CD4-positive, alpha-beta memory T cell (primary cell): Measurements from ENCODE around the gene DHX29. TPM values are rescaled to one million over a fixed set of nuclear protein-coding genes. Genes with fewer than 3 reads are reported as not detected.

ENCODE experiments used
- CTCF ChIA-PET: fragments of 350-600 bp; sonication (Branson Sonifier 250); formaldehyde crosslinking; loops from one replicate; lab custom pipeline; 2021; ENCODE audit warnings: inconsistent platforms; ENCODE audit not compliant: partially characterized antibody; lab: Charles Lee
- POLR2A ChIA-PET: fragments of 350-600 bp; sonication (Branson Sonifier 250); formaldehyde crosslinking; loops from one replicate; lab custom pipeline; 2021; ENCODE audit not compliant: partially characterized antibody; lab: Charles Lee
- DNase-seq, 5 donors: peaks; one replicate each; pipeline versions ENCODE4 v3.0.0 to v3.0.0-alpha.2; 2020 to 2022; ENCODE audit warnings: mixed read lengths in 1 of 5
- H3K27ac ChIP-seq: one replicate; pipeline ENCODE4 v1.7.0; 2013; ENCODE audit warnings: low read depth, low read length
- H3K27me3 ChIP-seq: 2 replicates; pipeline ENCODE4 v1.7.0; 2013; ENCODE audit warnings: mild to moderate bottlenecking, low read length, moderate library complexity; ENCODE audit not compliant: insufficient read depth
- H3K36me3 ChIP-seq: 2 replicates; pipeline ENCODE4 v1.7.0; 2013; ENCODE audit warnings: mild to moderate bottlenecking, low read length, moderate library complexity; ENCODE audit not compliant: insufficient read depth
- H3K4me1 ChIP-seq: 2 replicates; pipeline ENCODE4 v1.7.0; 2013; ENCODE audit warnings: mild to moderate bottlenecking, low read length, moderate library complexity; ENCODE audit not compliant: insufficient read depth
- H3K4me3 ChIP-seq, 2 donors: one replicate each; pipeline ENCODE4 v1.7.0; 2013; ENCODE audit warnings: low read length in 2 of 2, mild to moderate bottlenecking in 1 of 2
- H3K9me3 ChIP-seq, 2 donors: one replicate each; pipeline ENCODE4 v1.7.0; 2013; ENCODE audit warnings: low read length in 2 of 2, control low read depth in 1 of 2; ENCODE audit not compliant: control insufficient read depth in 1 of 2
- H3K27ac Mint-ChIP-seq, 7 donors: one replicate each; pipeline ENCODE4 v1.8.0; 2020 to 2021; ENCODE audit warnings: mixed read lengths in 7 of 7, mild to moderate bottlenecking in 6 of 7, inconsistent platforms in 3 of 7, moderate library complexity in 3 of 7
- H3K27me3 Mint-ChIP-seq, 2 donors: one replicate each; pipeline ENCODE4 v1.8.0; 2020 to 2021; ENCODE audit warnings: mixed read lengths in 2 of 2
- H3K36me3 Mint-ChIP-seq, 2 donors: one replicate each; pipeline ENCODE4 v1.8.0; 2020 to 2021; ENCODE audit warnings: mixed read lengths in 2 of 2, inconsistent platforms in 1 of 2, mild to moderate bottlenecking in 1 of 2
- H3K4me1 Mint-ChIP-seq, 4 donors: one replicate each; pipeline ENCODE4 v1.8.0; 2020 to 2021; ENCODE audit warnings: mixed read lengths in 4 of 4, mild to moderate bottlenecking in 1 of 4
- H3K4me3 Mint-ChIP-seq, 8 donors: one replicate each; pipeline ENCODE4 v1.8.0; 2020 to 2021; ENCODE audit warnings: mixed read lengths in 8 of 8, mild to moderate bottlenecking in 7 of 8, moderate library complexity in 6 of 8, inconsistent platforms in 3 of 8
- H3K9me3 Mint-ChIP-seq, 8 donors: one replicate each; pipeline ENCODE4 v1.8.0; 2020 to 2021; ENCODE audit warnings: mixed read lengths in 8 of 8, mild to moderate bottlenecking in 5 of 8, inconsistent platforms in 3 of 8, moderate library complexity in 1 of 8
- intact Hi-C: fragments of 100-400 bp; cut with micrococcal nuclease; formaldehyde crosslinking; loops from one replicate; pipeline ENCODE4 v1.15.1; 2023
- polyA plus RNA-seq, 2 donors: library from polyadenylated mRNA; unstranded; fragments of 300-500 nt; fragmentation: Illumina TruSeq; gene quantifications; one replicate each; pipeline ENCODE4 v1.2.3, GENCODE V29; 2021
- total RNA-seq, 2 experiments: library from RNA; stranded (reverse); gene quantifications; one replicate each; pipeline ENCODE4 v1.2.3, GENCODE V29; 2021

DHX29 gene
- total and polyA plus RNA-seq, 4 experiments from 2014 or later, result 11.6 to 22.5 (median 19.8) TPM

- ChIA-PET CTCF (no interaction called here), POLR2A (no interaction called here)
- DNase-seq, result no peak
These were observed 2.9 kb downstream of the DHX29 start for GRCh38 chr5:55304584-55304983.

GRCh38 chr5:55303238-55303690 lies 4.2 kb downstream of the DHX29 start:
- no peaks in the 10 kb centered on the region for H3K9me3 ChIP-seq
- no peak for DNase-seq
- peaks cover 15 to 28% (median 20%) of the 10 kb centered on the region in 4 donors for H3K4me1 Mint-ChIP-seq
- H3K27me3 ChIP-seq, result no peaks in the 10 kb centered on the region
- H3K4me3 ChIP-seq, result no peak overlapping the region
- ChIA-PET CTCF (interaction anchor here (1.2 to 1.3 kb wide), 2 partner anchors 71 to 132 kb away, joined by 3 read pairs; no protein-coding TSS in a partner anchor), POLR2A (interaction anchor here (1.0 kb wide), 1 partner anchor 71 kb away, joined by 3 read pairs; no protein-coding TSS in a partner anchor)
- H3K27ac Mint-ChIP-seq, result peak overlapping the region in 1 of 7 donors; percentile 73
- no peak overlapping the region for H3K4me3 Mint-ChIP-seq
- intact Hi-C loops, result loop anchor here (10.0 kb wide), 1 partner anchor 128 kb away; the partner anchor contains the start of gene CDC20B
- H3K27me3 Mint-ChIP-seq, result no peaks in the 10 kb centered on the region
- peaks cover 25% of the 10 kb centered on the region for H3K4me1 ChIP-seq
- H3K36me3 Mint-ChIP-seq, result peaks cover 17 to 21% of the 10 kb centered on the region in 2 donors
- H3K27ac ChIP-seq, result no peak overlapping the region
- H3K36me3 ChIP-seq, result no peaks in the 10 kb centered on the region
- no peaks in the 10 kb centered on the region for H3K9me3 Mint-ChIP-seq

More at GRCh38 chr5:55304584-55304983, 2.9 kb downstream of the DHX29 start:
- no peaks in the 10 kb centered on the region for H3K36me3 ChIP-seq
- H3K27ac ChIP-seq, result no peak overlapping the region
- peak overlapping the region in 1 of 7 donors; percentile 25 for H3K27ac Mint-ChIP-seq
- H3K27me3 ChIP-seq, result no peaks in the 10 kb centered on the region
- H3K4me1 ChIP-seq, result peaks cover 37% of the 10 kb centered on the region
- peak overlapping the region in 1 of 8 donors; percentile 9 for H3K4me3 Mint-ChIP-seq
- H3K4me1 Mint-ChIP-seq, result peaks cover 13 to 21% (median 19%) of the 10 kb centered on the region in 4 donors
- H3K9me3 Mint-ChIP-seq, result no peaks in the 10 kb centered on the region
- H3K4me3 ChIP-seq, result no peak overlapping the region
- H3K9me3 ChIP-seq, result no peaks in the 10 kb centered on the region
- H3K27me3 Mint-ChIP-seq, result no peaks in the 10 kb centered on the region
- H3K36me3 Mint-ChIP-seq, result peaks cover 10 to 18% of the 10 kb centered on the region in 2 donors
- intact Hi-C loops, result loop anchor here (10.0 kb wide), 1 partner anchor 130 kb away; the partner anchor contains the start of gene CDC20B

- Histone ChIP-seq H3K4me1 (peaks cover 14% of the 10 kb centered on the region), H3K4me3 (no peak overlapping the region), H3K9me3 (no peaks in the 10 kb centered on the region), H3K36me3 (peaks cover 4% of the 10 kb centered on the region), H3K27ac (no peak overlapping the region), H3K27me3 (no peaks in the 10 kb centered on the region)
- Mint-ChIP-seq H3K36me3 (peaks cover 34 to 36% of the 10 kb centered on the region in 2 donors), H3K4me3 (no peak overlapping the region), H3K27ac (peak overlapping the region in 1 of 7 donors; percentile 29), H3K27me3 (no peaks in the 10 kb centered on the region), H3K9me3 (no peaks in the 10 kb centered on the region), H3K4me1 (peaks cover 16 to 28% (median 20%) of the 10 kb centered on the region in 4 donors)
- POLR2A ChIA-PET, result no interaction called here
- CTCF ChIA-PET, result no interaction called here
- DNase-seq, result no peak
- intact Hi-C loops, result loop anchor here (10.0 kb wide), 1 partner anchor 126 kb away; the partner anchor contains the start of gene CDC20B
These were observed 6.6 kb downstream of the DHX29 start for GRCh38 chr5:55300890-55301289.

DNA sequence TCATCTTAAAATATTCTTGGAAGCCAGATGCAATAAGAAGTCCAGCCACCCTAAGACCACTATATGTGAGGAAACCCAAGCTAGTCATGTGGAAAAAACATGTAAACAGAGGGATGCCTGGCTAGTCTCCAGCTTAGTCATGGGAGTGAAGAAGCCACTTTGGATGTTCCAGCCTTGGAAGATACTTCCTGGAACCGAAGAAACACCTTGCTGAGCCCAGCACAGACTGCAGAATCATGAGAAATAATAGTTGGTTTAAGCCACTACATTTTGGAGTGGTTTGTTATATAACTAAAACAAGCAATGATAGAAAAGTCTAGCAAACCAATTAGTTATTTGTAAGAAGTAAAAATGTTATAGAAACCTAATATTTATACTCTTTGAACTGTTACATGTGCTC lies 12.6 kb downstream of the DHX29 start:
- CTCF ChIA-PET, result no interaction called here
- DNase-seq, result no peak

DNA sequence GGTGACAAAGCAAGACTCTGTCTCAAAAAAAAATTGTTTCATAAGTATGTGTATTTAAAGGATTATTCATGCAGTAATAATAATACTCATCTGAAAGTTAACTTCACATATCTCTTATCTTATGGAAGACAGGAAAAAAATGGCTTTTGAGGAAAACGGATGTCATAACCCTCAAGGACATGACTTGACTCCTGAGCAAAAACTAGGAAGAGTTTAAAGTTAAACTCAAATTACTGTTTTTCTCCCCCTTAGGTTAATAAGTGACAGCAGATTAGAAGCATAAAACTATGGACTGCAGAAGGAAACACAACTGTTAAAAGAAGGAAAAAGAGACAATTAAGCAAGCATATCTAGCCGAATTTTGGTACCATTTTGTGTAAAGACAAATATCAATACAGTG lies 16.5 kb downstream of the DHX29 start:
- Mint-ChIP-seq H3K27me3 (no peaks in the 10 kb centered on the region), H3K36me3 (peaks cover 57 to 73% of the 10 kb centered on the region in 2 donors), H3K4me1 (peaks cover 0 to 2% (median 0%) of the 10 kb centered on the region in 4 donors), H3K27ac (no peak overlapping the region), H3K4me3 (no peak overlapping the region), H3K9me3 (no peaks in the 10 kb centered on the region)
- ChIA-PET CTCF (interaction anchor here (1.0 to 1.1 kb wide), 2 partner anchors 10 to 401 kb away, joined by 3 read pairs; no protein-coding TSS in a partner anchor), POLR2A (no interaction called here)
- Histone ChIP-seq H3K4me3 (no peak overlapping the region), H3K27me3 (no peaks in the 10 kb centered on the region), H3K36me3 (peaks cover 22% of the 10 kb centered on the region), H3K27ac (no peak overlapping the region), H3K4me1 (no peaks in the 10 kb centered on the region), H3K9me3 (no peaks in the 10 kb centered on the region)
- DNase-seq, result no peak
- intact Hi-C loops, result no loop called here

More for the DNA sequence above, 12.6 kb downstream of the DHX29 start:
- Mint-ChIP-seq H3K9me3 (no peaks in the 10 kb centered on the region), H3K36me3 (peaks cover 63 to 75% of the 10 kb centered on the region in 2 donors), H3K27ac (peak overlapping the region in 1 of 7 donors; percentile 47), H3K27me3 (no peaks in the 10 kb centered on the region), H3K4me3 (no peak overlapping the region), H3K4me1 (peaks cover 0 to 8% (median 5%) of the 10 kb centered on the region in 4 donors)
- peaks cover 13% of the 10 kb centered on the region for H3K36me3 ChIP-seq
- no peaks in the 10 kb centered on the region for H3K27me3 ChIP-seq
- POLR2A ChIA-PET, result no interaction called here
- no peak overlapping the region for H3K27ac ChIP-seq
- no peaks in the 10 kb centered on the region for H3K9me3 ChIP-seq
- no peaks in the 10 kb centered on the region for H3K4me1 ChIP-seq
- no peak overlapping the region for H3K4me3 ChIP-seq
- intact Hi-C loops, result no loop called here

GRCh38 chr5:55289808-55290207 lies 17.7 kb downstream of the DHX29 start:
- Mint-ChIP-seq H3K4me1 (peaks cover 0 to 2% (median 0%) of the 10 kb centered on the region in 4 donors), H3K27ac (no peak overlapping the region), H3K36me3 (peaks cover 59 to 75% of the 10 kb centered on the region in 2 donors), H3K27me3 (no peaks in the 10 kb centered on the region), H3K9me3 (no peaks in the 10 kb centered on the region), H3K4me3 (no peak overlapping the region)
- Histone ChIP-seq H3K27me3 (no peaks in the 10 kb centered on the region), H3K4me3 (no peak overlapping the region), H3K27ac (no peak overlapping the region), H3K4me1 (no peaks in the 10 kb centered on the region), H3K9me3 (no peaks in the 10 kb centered on the region), H3K36me3 (peaks cover 29% of the 10 kb centered on the region)
- ChIA-PET CTCF (no interaction called here), POLR2A (no interaction called here)
- intact Hi-C loops, result no loop called here
- no peak for DNase-seq

GRCh38 chr5:55286411-55286933 lies 21.0 kb downstream of the DHX29 start:
- Histone ChIP-seq H3K9me3 (no peaks in the 10 kb centered on the region), H3K27me3 (no peaks in the 10 kb centered on the region), H3K36me3 (peaks cover 40% of the 10 kb centered on the region), H3K27ac (no peak overlapping the region), H3K4me3 (no peak overlapping the region), H3K4me1 (no peaks in the 10 kb centered on the region)
- H3K4me1 Mint-ChIP-seq, result peaks cover 0 to under 1% (median 0%) of the 10 kb centered on the region in 4 donors
- peaks cover 49 to 67% of the 10 kb centered on the region in 2 donors for H3K36me3 Mint-ChIP-seq
- intact Hi-C loops, result no loop called here
- H3K9me3 Mint-ChIP-seq, result no peaks in the 10 kb centered on the region
- ChIA-PET POLR2A (no interaction called here), CTCF (interaction anchor here (1.4 kb wide), 1 partner anchor 114 kb away, joined by 3 read pairs; no protein-coding TSS in a partner anchor)
- H3K4me3 Mint-ChIP-seq, result no peak overlapping the region
- no peaks in the 10 kb centered on the region for H3K27me3 Mint-ChIP-seq
- no peak for DNase-seq
- H3K27ac Mint-ChIP-seq, result no peak overlapping the region
